Nucleus accumbens (tissue), 56 donors: ENCODE measurements around the gene TTK.
"Not testable (repeated sequence)": the region's sequence is repeated elsewhere in the genome, so short reads cannot be mapped to it uniquely, and the experiment has no call there.

ENCODE experiments used
- DNase-seq, 56 donors: peaks; one replicate each; lab custom pipeline; 2025; lab: John Stamatoyannopoulos, UW

Gene TTK

DNA sequence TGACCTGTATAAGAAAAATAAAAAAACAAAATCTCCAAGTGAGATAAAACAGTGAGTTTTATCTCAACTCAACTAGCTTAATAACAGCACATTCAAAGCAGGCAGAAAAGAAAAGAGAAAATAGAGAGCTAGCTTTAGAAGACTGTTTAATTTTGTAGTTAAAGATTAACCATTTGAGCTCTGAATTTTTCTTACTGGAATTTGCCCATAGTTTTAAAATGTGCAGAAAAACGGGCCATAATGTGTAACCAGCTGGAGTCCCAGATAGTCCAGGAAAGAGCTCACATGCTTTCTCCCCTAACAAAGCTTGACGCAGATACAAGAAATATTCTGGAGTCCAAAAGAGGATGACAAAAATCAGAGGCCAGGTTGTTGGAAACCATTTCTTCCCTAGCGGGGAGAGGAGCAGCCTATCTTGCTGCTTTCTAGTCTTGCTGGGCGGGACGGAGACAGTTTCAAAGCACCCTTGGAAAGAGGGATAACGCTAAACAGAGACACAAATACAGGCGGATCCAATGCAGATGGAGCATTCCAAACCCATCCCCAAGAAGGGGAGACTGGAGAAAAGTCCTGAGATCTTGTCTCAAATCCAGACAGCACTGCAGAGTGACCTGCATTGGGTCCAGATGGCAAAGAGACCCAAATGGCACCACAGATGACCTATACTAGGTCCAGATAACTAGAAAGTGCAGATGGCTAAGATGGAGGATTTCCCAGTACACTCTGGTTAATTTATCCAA is 16.1 kb downstream of the TTK start:
- DNase-seq, result no peak

DNA sequence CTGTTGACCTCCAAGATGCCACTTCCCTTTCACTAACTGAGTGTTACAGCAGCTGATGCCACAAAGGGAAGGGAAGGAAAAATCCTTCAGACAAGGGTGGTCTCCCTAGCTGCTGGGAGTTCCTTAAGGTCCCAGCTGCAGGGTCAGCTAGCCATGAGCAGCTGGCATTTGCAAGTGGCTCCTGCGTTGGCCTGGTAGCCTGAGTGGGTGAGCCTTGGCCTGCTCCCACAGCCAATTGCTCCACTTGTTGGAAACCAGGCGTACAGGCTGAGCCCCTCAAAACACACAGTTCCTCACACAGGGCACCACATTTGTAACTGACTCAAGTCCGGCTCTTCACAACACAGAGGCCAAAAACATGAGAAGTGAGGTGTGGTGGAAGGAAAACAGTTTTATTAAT is 16.7 kb downstream of the TTK start:
- no peak for DNase-seq

DNA sequence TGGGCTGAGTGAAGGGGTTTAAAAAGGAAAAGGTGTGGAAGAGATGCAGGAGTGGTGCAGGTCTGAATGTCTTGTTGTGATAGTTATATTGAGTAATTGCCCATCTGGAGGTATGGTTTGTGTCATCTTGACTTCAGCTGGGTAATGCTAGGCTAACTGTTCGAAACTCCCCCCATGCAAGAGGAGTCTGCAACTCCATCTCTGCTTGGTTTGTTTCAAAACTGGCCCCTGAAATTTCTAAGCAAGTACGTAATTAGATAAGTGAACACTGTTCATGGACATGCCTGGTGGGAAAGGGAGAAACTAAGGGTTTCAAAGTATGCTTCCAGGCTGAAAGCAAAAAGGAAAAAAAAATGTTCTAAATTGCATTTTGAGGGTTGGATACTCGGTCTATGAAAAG is 17.1 kb downstream of the TTK start:
- DNase-seq, result no peak

DNA sequence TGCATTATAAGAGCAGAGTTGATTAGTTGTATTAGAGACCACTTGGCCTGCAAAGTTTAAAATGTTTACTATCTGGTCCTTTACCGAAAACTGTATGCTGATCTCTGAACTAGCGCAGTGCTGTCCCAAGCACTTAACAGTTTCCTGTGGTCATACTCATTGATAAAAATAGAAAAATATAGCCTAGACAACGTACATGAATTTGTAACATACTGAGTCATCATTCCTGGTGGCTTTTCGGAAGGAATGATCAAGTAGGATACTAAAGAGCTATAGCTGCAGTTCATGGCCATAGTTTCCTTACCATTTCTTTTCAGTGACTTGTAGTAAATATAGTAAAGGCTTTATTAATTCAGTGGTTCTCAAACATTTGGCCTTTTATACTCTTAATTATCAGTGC is 18.4 kb downstream of the TTK start:
- DNase-seq, result no peak

DNA sequence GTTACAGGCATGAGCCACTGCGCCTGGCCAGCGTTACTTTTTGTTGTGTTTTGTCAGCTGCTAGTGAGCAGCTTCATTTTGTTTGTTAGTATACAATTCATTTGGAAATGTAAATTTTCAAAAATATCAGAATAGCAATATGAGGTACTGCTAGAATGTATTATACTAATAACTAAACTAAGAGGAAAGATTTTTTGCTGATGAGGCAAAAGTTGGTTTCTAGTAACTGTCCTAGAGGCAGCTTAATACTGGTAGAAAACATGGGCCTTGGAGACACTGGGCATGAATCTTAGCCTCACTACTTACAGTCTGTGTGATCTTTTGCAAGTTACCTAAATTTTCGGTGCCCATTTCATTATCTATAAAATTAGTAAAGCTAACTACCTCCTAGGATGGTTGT is 24.1 kb downstream of the TTK start:
- DNase-seq, result no peak

DNA sequence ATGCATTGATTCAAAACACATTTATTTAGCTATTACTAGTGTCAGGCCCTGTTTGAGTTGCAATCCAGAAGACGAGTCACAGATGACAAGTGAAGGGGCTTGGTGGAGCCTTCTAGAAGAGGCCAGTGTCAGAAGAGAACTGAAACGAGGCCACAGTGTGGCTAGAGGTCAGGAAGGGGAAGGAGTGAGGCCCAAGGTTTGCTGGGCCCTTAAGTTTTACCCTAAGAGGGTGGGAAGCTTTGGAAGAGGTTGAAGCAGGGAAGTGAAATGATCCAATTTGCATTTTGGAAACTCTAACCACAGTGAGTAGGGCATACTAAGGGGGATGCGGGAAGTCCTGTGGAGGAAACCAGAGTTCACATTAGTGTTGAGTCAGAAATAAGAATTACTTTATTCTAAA is 25.0 kb downstream of the TTK start:
- DNase-seq, result no peak

DNA sequence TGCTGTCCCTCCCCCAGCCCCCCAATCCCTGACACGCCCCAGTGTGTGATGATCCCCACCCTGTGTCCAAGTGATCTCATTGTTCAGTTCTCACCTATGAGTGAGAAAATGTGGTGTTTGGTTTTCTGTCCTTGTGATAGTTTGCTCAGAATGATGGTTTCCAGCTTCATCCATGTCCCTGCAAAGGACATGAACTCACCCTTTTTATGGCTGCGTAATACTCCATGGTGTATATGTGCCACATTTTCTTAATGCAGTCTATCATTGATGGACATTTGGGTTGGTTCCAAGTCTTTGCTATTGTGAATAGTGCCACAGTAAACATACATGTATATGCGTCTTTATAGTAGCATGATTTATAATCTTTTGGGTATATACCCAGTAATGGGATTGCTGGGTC is 43.8 kb downstream of the TTK start:
- not testable (repeated sequence) for DNase-seq

DNA sequence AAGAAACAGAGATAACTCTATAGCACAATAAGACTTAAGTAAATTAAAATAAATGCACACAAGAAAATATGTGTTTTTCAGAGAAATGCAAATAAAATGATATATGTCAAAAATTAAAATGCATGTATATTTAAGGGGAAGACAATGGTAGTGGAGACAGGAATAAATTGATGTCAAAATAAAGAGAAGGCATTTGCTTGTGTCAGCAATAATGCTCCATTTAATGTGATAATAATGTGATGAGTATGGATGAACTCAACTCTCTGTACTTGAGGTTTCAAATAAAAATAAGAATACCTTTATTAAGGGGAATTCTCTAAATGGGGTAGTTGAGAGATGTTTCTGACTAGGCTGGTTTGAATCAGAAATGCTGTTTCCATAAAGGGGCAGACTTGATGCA is 56.3 kb downstream of the TTK start:
- DNase-seq, result no peak

DNA sequence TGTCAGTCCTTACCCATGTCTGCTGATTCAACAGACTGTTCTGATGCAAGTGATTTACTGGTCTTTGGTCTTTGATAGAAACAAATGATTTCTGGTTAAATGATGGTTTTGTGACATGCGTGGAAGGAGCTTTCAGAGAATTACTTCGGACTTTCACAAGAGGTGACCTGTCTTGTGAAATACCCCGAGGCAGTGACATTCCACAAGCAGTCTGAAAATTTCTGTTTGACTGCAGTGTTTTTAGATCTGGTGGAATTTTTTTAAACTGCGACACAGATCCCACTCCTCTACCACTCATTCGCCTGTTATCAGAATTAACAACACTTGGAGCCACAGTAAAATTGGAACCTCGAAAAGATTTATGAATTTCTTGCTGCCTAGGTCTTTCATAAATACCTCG is 63.7 kb downstream of the TTK start:
- not testable (repeated sequence) for DNase-seq

DNA sequence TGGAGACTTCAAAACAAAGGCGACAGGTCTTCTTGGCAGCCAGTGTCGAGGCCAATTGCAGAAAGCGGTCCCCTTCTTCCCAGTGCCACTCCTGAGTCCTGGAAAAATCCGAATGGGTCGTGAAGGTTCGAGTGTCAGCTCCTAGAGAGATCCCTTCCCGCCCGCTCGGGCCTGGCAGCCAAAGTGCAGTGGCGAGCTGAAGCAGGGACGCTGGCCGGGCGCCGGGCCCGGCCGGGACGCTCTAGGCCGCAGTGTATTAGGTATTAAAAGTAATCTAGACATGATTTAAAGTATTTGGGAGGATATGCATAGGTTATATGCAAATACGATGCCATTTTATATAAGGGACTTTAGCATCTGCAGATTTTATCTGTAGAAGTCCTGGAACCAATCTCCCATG is 66.0 kb downstream of the TTK start:
- DNase-seq, result not testable (repeated sequence)

DNA sequence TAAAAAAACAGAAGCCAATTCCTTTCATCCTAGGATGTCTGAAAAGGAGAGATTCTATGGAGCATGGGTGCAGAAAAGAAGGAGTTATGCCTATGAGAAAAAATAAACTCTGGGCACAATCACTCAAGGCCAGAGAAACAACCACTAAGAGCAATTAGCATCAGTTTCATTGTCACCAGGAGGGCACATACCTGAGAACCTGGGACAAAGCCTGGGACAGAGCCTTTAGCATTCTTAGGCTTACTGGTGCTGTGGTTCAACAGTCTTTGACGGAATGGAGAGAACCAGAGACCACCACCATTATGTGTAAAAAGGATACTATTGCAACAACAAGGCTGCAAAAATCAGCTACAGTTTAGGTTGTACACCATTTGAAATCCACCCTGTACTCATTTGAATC is 72.6 kb downstream of the TTK start:
- no peak for DNase-seq

DNA sequence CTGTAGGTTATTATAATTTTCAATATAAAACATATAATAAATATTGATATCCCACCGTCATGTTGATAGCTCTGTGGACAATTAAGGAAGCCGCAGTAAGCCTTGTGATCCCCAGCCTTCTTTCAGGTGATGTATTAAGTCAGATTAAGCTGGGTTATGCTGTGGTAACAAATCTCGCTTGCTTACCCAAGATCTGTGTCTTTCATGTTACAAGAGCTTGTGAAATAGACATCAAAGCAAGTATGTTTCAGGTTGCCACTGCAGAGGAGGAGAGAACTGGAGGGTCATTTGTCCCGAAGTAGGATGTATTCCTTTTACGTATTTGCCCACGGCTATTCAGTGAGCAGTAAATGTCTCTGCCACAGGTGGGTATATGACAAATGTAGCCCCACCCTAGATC is 84.2 kb downstream of the TTK start:
- DNase-seq, result no peak

DNA sequence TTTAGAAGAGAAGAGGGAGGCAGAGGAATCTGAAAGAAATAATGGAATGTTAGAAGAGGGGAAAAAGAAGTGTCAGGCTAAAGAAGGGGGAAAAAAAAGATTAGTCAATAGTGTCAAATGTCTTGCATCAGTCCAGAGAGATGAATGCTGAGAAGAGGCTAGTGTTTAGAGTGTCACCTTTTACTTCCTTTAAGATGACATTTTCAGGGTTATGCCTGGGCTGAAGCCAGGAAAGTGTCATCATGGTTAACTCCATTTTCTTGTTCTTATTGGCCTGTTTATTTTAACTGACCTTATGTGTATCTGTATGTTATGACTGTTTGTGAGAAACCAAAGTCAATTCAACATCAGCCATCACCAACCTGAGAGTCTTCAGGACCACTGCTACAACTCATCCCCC is 87.1 kb downstream of the TTK start:
- DNase-seq, result no peak
